ENCODE results near the gene AFG3L2.
A peak's percentile ranks its signal among the peaks of the same experiment; 100 is the strongest.

- no peak for TF ChIP-seq SETDB1 (IDR thresholded peaks at IDR 0.05; ENCODE audit: low read length)
- TF ChIP-seq MXI1 (IDR thresholded peaks at IDR 0.05; ENCODE audit: low read depth, low read length) = no peak
- TF ChIP-seq BHLHE40 (IDR thresholded peaks at IDR 0.05; ENCODE audit: low read length) = no peak
- TF ChIP-seq ZNF24 (IDR thresholded peaks at IDR 0.05) = no peak
- peak; percentile 76; the same call in 1 of the 2 replicates for TF ChIP-seq POLR2AphosphoS5 (IDR thresholded peaks at IDR 0.05; ENCODE audit: control insufficient read depth, insufficient read depth, low read depth, low read length)
- no peak for TF ChIP-seq TCFL5 (CRISPR knock-in tag; conservative IDR thresholded peaks at IDR 0.05)
- TF ChIP-seq CBX2 (IDR thresholded peaks at IDR 0.05; ENCODE audit: insufficient read depth, low read length, poor library complexity, severe bottlenecking) = no peak
- TF ChIP-seq YBX1 (IDR thresholded peaks at IDR 0.05) = no peak
- TF ChIP-seq POLR2A (conservative IDR thresholded peaks at IDR 0.05) = no peak; the same call in 1 of the 2 replicates
- TF ChIP-seq EP300 (IDR thresholded peaks at IDR 0.05; ENCODE audit: low read length) = no peak
These were observed 69.2 kb downstream of the AFG3L2 start, which contains the start of gene TUBB6 for GRCh38 chr18:12307701-12308385.
